ENCODE data around the gene ACTR8. TPM values are rescaled to one million over a fixed set of nuclear protein-coding genes. Genes with fewer than 3 reads are reported as not detected.

ACTR8 gene
- total RNA-seq, 2 experiments from 2014 or later = 32.0 to 33.1 TPM

GRCh38 chr3:53817211-53817610 lies 64.7 kb downstream of the ACTR8 start:
- ChIA-PET CTCF (no interaction called here), POLR2A (no interaction called here)
- intact Hi-C loops (cut with micrococcal nuclease) = no loop called here
- Mint-ChIP-seq H3K27ac (no peak overlapping the region), H3K4me1 (ENCODE audit: low read depth) (no peaks in the 10 kb centered on the region), H3K4me3 (no peak overlapping the region), H3K9me3 (no peaks in the 10 kb centered on the region), H3K27me3 (peaks cover 2% of the 10 kb centered on the region), H3K36me3 (no peaks in the 10 kb centered on the region)
- peak; percentile 2 for DNase-seq

Other genes with a start within 250 kb of the ACTR8 start
- under 1 TPM; 0.41 to 0.59 TPM for gene CHDH, start 35.7 kb downstream of the ACTR8 start, total RNA-seq
- gene IL17RB, start 35.6 kb downstream of the ACTR8 start, total RNA-seq = 1 to 10 TPM in 1 of 2 experiments, under 1 TPM in 1; 0.92 to 1.1 TPM
- 10 to 100 TPM; 55.3 to 56.4 TPM for gene SELENOK, start 9.7 kb upstream of the ACTR8 start, total RNA-seq
- gene CACNA2D3, start 240.4 kb upstream of the ACTR8 start, total RNA-seq = not detected

Data from activated CD4-positive, alpha-beta memory T cell treated with anti-CD3 and anti-CD28 coated beads for 36 hours (primary cell).